Endodermal cell (in vitro differentiated cells): ENCODE measurements around the gene LRMDA. TPM values are rescaled to one million over a fixed set of nuclear protein-coding genes. Genes with fewer than 3 reads are reported as not detected.

ENCODE experiments used
- DNase-seq: peaks from one replicate; pipeline ENCODE4 v3.0.0-alpha.2; 2017
- H3K27ac ChIP-seq: 2 replicates; pipeline ENCODE4 v1.5.1; 2013; ENCODE audit warnings: mild to moderate bottlenecking, low read depth, low read length, moderate library complexity
- H3K27me3 ChIP-seq: 2 replicates; pipeline ENCODE4 v1.6.1; 2013; ENCODE audit warnings: mild to moderate bottlenecking, low read length, moderate library complexity; ENCODE audit not compliant: insufficient read depth, control insufficient read depth, poor library complexity, severe bottlenecking
- H3K36me3 ChIP-seq: 2 replicates; pipeline ENCODE4 v1.7.0; 2013; ENCODE audit warnings: mild to moderate bottlenecking, low read length, moderate library complexity; ENCODE audit not compliant: control insufficient read depth, insufficient read depth
- H3K4me1 ChIP-seq: one replicate; pipeline ENCODE4 v1.7.0; 2013; ENCODE audit warnings: low read length; ENCODE audit not compliant: control insufficient read depth, insufficient read depth
- H3K4me3 ChIP-seq: 2 replicates; pipeline ENCODE4 v1.5.1; 2013; ENCODE audit warnings: mild to moderate bottlenecking, low read length, moderate library complexity
- H3K9ac ChIP-seq: 2 replicates; pipeline ENCODE4 v1.6.1; 2013; ENCODE audit warnings: mild to moderate bottlenecking, low read length, moderate library complexity; ENCODE audit not compliant: poor library complexity, severe bottlenecking; ENCODE audit errors: extremely low read depth
- H3K9me3 ChIP-seq: 2 replicates; pipeline ENCODE4 v1.6.1; 2013; ENCODE audit warnings: mild to moderate bottlenecking, low read length, moderate library complexity; ENCODE audit not compliant: control insufficient read depth
- H3K27ac Mint-ChIP-seq: 2 replicates; pipeline ENCODE4 v1.8.0; 2020; ENCODE audit warnings: mixed read lengths
- H3K27me3 Mint-ChIP-seq: 2 replicates; pipeline ENCODE4 v1.8.0; 2021; ENCODE audit warnings: mild to moderate bottlenecking, mixed read lengths; ENCODE audit not compliant: insufficient read depth
- H3K36me3 Mint-ChIP-seq: 2 replicates; pipeline ENCODE4 v1.8.0; 2020; ENCODE audit warnings: low read depth, mixed read lengths
- H3K4me1 Mint-ChIP-seq: 2 replicates; pipeline ENCODE4 v1.8.0; 2020; ENCODE audit warnings: mixed read lengths
- H3K4me3 Mint-ChIP-seq: 2 replicates; pipeline ENCODE4 v1.8.0; 2020; ENCODE audit warnings: mild to moderate bottlenecking, moderate library complexity, mixed read lengths
- H3K9me3 Mint-ChIP-seq: 2 replicates; pipeline ENCODE4 v1.8.0; 2020; ENCODE audit warnings: mild to moderate bottlenecking, mixed read lengths
- CTCF ChIP-seq: fragments of 200-600 bp; sonication (generic); conservative IDR thresholded peaks from 2 replicates; pipeline ENCODE4 v1.5.0; 2021; ENCODE audit warnings: antibody characterized with exemption, mild to moderate bottlenecking
- WGBS, 2 experiments: methylation state at CpG; one replicate each; pipeline versions ENCODE4 v1.1.5 to v1.1.7; 2013; ENCODE audit warnings: missing lambda C conversion rate in 2 of 2, mixed read lengths in 1 of 2; ENCODE audit not compliant: insufficient coverage in 1 of 2, insufficient read length in 1 of 2; 5-methylcytosine and 5-hydroxymethylcytosine counted together
- total RNA-seq, 2 donors: library from RNA; stranded (reverse); fragmentation: NEBNext Ultra II Directional in 1 of 2; extraction: Animal tissue kit (Norgen Biotek cat#: 25700) in 1 of 2; gene quantifications; 2 replicates in 1 of 2; 3 replicates in 1 of 2; pipeline ENCODE4 v1.2.1, GENCODE V29; 2021

LRMDA gene
- total RNA-seq, 2 donors from 2014 or later, result 1.7 to 5.1 TPM

GRCh38 chr10:75438275-75438674, 6.9 kb downstream of the LRMDA start:
- Mint-ChIP-seq H3K9me3 (peaks cover 2% of the 10 kb centered on the region), H3K27me3 (peaks cover 73% of the 10 kb centered on the region), H3K4me1 (peaks cover 6% of the 10 kb centered on the region), H3K36me3 (peaks cover 2% of the 10 kb centered on the region), H3K4me3 (no peak overlapping the region), H3K27ac (no peak overlapping the region)
- DNase-seq, result no peak
- Histone ChIP-seq H3K9ac (no peak overlapping the region), H3K4me3 (no peak overlapping the region), H3K36me3 (no peaks in the 10 kb centered on the region), H3K4me1 (no peaks in the 10 kb centered on the region), H3K9me3 (peaks cover 12% of the 10 kb centered on the region), H3K27ac (no peak overlapping the region), H3K27me3 (peaks cover 29% of the 10 kb centered on the region)
- no peak for TF ChIP-seq CTCF
- 92 to 93% methylated on average over 3 of the region's 3 CpGs for WGBS, 2 experiments

DNA sequence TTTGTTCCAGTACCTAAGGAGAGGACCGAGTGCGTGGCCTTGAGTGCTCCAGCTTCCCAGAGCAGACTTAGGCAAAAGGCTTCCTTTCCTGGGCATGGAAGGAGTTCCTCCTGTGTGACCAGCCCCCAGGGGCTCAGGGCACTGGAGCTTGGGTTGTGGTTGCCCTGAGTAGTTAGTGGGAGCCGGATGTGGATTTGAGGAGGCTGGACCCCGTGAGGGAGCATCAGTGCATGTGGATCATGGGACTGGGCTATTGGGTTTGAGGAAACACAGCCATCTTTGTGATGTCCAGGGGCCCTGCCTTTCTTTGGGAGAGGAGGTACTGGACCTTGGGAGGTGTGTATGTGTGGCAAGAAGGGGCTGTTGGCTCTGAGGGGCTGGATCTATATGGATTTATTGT, 8.4 kb downstream of the LRMDA start:
- H3K4me1 ChIP-seq, result no peaks in the 10 kb centered on the region
- H3K9me3 ChIP-seq, result peaks cover 14% of the 10 kb centered on the region
- no peaks in the 10 kb centered on the region for H3K36me3 ChIP-seq
- H3K9me3 Mint-ChIP-seq, result peaks cover 13% of the 10 kb centered on the region
- H3K27me3 ChIP-seq, result peaks cover 13% of the 10 kb centered on the region
- H3K4me1 Mint-ChIP-seq, result peaks cover 3% of the 10 kb centered on the region
- no peak for TF ChIP-seq CTCF
- no peak for DNase-seq
- WGBS, 2 experiments, result 93 to 100% methylated on average over 4 of the region's 4 CpGs
- H3K27ac ChIP-seq, result no peak overlapping the region
- peaks cover 60% of the 10 kb centered on the region for H3K27me3 Mint-ChIP-seq
- no peak overlapping the region for H3K9ac ChIP-seq
- H3K4me3 ChIP-seq, result no peak overlapping the region
- H3K27ac Mint-ChIP-seq, result no peak overlapping the region
- no peak overlapping the region for H3K4me3 Mint-ChIP-seq
- H3K36me3 Mint-ChIP-seq, result peaks cover 2% of the 10 kb centered on the region

GRCh38 chr10:75440271-75440793, 8.9 kb downstream of the LRMDA start:
- 90 to 94% methylated on average over 4 of the region's 4 CpGs for WGBS, 2 experiments
- Mint-ChIP-seq H3K9me3 (peaks cover 14% of the 10 kb centered on the region), H3K36me3 (peaks cover 2% of the 10 kb centered on the region), H3K4me1 (peaks cover under 1% of the 10 kb centered on the region), H3K27me3 (peaks cover 55% of the 10 kb centered on the region), H3K4me3 (no peak overlapping the region), H3K27ac (no peak overlapping the region)
- Histone ChIP-seq H3K27ac (no peak overlapping the region), H3K36me3 (no peaks in the 10 kb centered on the region), H3K4me1 (no peaks in the 10 kb centered on the region), H3K9me3 (peaks cover 14% of the 10 kb centered on the region), H3K27me3 (peaks cover 8% of the 10 kb centered on the region), H3K9ac (no peak overlapping the region), H3K4me3 (no peak overlapping the region)
- no peak for DNase-seq
- TF ChIP-seq CTCF, result no peak
